ENCODE measurements around the gene SYCP2.

DNA sequence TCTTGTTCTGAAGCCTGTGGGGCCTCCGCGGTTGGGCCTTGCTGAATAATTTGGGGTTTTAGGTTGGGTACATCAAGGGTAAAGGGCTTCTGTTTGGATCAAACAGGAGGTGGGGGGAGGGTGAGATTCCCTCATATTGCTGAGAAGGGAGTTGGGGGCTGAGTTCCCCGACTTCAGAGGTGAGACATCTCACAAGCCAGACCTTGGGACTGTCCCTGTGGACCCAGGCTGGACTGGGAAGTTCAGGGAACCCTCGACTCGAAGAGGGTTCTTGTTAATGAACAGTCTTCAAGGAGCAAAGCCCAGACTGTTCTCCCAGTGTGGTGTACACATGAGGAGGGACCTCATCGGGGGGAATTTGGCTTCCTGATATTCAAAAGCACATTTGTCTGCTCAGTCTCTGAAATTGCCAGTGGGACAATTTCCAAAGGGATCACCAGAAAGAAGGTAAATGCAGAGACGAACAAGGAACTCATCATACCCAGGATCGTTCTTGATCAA, 118.5 kb downstream of the SYCP2 start:
- TF ChIP-seq, protein P1, sequence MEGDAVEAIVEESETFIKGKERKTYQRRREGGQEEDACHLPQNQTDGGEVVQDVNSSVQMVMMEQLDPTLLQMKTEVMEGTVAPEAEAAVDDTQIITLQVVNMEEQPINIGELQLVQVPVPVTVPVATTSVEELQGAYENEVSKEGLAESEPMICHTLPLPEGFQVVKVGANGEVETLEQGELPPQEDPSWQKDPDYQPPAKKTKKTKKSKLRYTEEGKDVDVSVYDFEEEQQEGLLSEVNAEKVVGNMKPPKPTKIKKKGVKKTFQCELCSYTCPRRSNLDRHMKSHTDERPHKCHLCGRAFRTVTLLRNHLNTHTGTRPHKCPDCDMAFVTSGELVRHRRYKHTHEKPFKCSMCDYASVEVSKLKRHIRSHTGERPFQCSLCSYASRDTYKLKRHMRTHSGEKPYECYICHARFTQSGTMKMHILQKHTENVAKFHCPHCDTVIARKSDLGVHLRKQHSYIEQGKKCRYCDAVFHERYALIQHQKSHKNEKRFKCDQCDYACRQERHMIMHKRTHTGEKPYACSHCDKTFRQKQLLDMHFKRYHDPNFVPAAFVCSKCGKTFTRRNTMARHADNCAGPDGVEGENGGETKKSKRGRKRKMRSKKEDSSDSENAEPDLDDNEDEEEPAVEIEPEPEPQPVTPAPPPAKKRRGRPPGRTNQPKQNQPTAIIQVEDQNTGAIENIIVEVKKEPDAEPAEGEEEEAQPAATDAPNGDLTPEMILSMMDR (conservative IDR thresholded peaks at IDR 0.05; ENCODE audit: low read depth, low read length): no peak
- no peak for TF ChIP-seq EZH2phosphoT487 (IDR thresholded peaks at IDR 0.05; ENCODE audit: borderline replicate concordance, low read length)
- TF ChIP-seq EZH2 (IDR thresholded peaks at IDR 0.05; ENCODE audit: low read length, unreplicated experiment): no peak

Measured in PC-3 (cell line).